ENCODE measurements around the gene FAM180A.

DNA sequence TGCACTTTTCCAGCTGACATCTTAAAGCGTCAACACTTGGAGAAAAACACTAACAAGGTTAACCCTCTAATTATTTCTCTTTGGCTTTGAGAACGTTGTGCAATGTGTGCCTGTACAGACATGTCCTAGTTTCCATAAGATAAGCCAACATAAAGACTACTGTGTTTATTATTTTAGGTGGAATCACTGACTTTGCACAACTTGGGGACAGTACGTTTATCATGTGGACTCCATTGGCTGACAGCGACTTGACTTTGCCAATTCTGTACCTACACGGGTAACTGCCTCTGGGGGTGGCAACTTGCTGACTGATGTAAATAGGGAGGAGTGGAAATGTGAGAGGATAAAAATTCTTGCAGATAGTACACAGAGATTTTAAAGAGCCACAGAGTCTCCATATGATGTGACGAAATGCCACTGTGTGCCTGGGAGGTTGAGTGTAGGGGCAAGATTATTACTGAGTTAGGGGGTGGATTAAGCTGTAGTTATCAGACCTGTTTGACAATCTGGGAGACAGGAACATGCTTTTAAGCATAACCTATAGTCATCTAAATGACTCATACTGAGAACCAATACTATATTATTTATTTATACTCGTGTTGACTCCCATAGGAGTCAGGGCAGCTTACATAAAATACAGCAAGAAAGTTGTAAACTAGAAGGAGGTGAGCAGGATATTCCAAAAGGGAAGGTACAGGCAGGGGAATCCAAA is 41.6 kb downstream of the FAM180A start:
- TF ChIP-seq YY1 (IDR thresholded peaks at IDR 0.05; ENCODE audit: insufficient read depth, insufficient read length) (no peak), ZNF274 (IDR thresholded peaks at IDR 0.05; ENCODE audit: low read depth, low read length) (no peak), SUZ12 (IDR thresholded peaks at IDR 0.05; ENCODE audit: extremely low read depth, insufficient read depth, insufficient read length) (no peak)
